Central memory CD8-positive, alpha-beta T cell (primary cell): ENCODE measurements around the gene FIBCD1.

ENCODE experiments used
- ATAC-seq: fragments of 150-1000 bp; cut with Tn5 transposase; replicated peaks from 2 replicates; pipeline ENCODE4 v1.10.0; 2022; ENCODE audit warnings: mild to moderate bottlenecking, moderate FRiP score, moderate number of reproducible peaks; ENCODE audit not compliant: poor library complexity, severe bottlenecking; ENCODE audit errors: extremely low read depth
- DNase-seq, 2 donors: peaks; one replicate each; pipeline ENCODE4 v3.0.0; 2021; ENCODE audit warnings: low spot score in 2 of 2
- H3K27ac Mint-ChIP-seq: one replicate; pipeline ENCODE4 v1.8.0; 2022; ENCODE audit warnings: low read depth, mild to moderate bottlenecking, moderate library complexity, mixed read lengths
- H3K27me3 Mint-ChIP-seq: one replicate; pipeline ENCODE4 v1.8.0; 2022; ENCODE audit warnings: mixed read lengths
- H3K36me3 Mint-ChIP-seq: one replicate; pipeline ENCODE4 v1.8.0; 2022; ENCODE audit warnings: mild to moderate bottlenecking, moderate library complexity, mixed read lengths; ENCODE audit not compliant: insufficient read depth
- H3K4me1 Mint-ChIP-seq: one replicate; pipeline ENCODE4 v1.8.0; 2022; ENCODE audit warnings: mixed read lengths
- H3K4me3 Mint-ChIP-seq: one replicate; pipeline ENCODE4 v1.8.0; 2022; ENCODE audit warnings: mild to moderate bottlenecking, moderate library complexity, mixed read lengths
- H3K9me3 Mint-ChIP-seq: one replicate; pipeline ENCODE4 v1.8.0; 2022; ENCODE audit warnings: mixed read lengths

Gene FIBCD1

GRCh38 chr9:130890870-130891687 lies 48.0 kb downstream of the FIBCD1 start:
- Mint-ChIP-seq H3K9me3 (no peaks in the 10 kb centered on the region), H3K36me3 (peaks cover 3% of the 10 kb centered on the region), H3K4me1 (no peaks in the 10 kb centered on the region), H3K27me3 (no peaks in the 10 kb centered on the region), H3K27ac (no peak overlapping the region), H3K4me3 (no peak overlapping the region)
- ATAC-seq (no peak), DNase-seq (no peak)

GRCh38 chr9:130890124-130890523 lies 48.9 kb downstream of the FIBCD1 start:
- no peaks in the 10 kb centered on the region for H3K27me3 Mint-ChIP-seq
- H3K4me3 Mint-ChIP-seq = no peak overlapping the region
- H3K27ac Mint-ChIP-seq = no peak overlapping the region

GRCh38 chr9:130888146-130888885 lies 50.7 kb downstream of the FIBCD1 start:
- no peak overlapping the region for H3K27ac Mint-ChIP-seq
- ATAC-seq = no peak
- no peak for DNase-seq
- no peaks in the 10 kb centered on the region for H3K9me3 Mint-ChIP-seq
- no peak overlapping the region for H3K4me3 Mint-ChIP-seq
- H3K4me1 Mint-ChIP-seq = no peaks in the 10 kb centered on the region
- H3K36me3 Mint-ChIP-seq = peaks cover 13% of the 10 kb centered on the region
- H3K27me3 Mint-ChIP-seq = no peaks in the 10 kb centered on the region

More at GRCh38 chr9:130890124-130890523, 48.9 kb downstream of the FIBCD1 start:
- H3K4me1 Mint-ChIP-seq = no peaks in the 10 kb centered on the region
- DNase-seq (no peak), ATAC-seq (no peak)
- H3K9me3 Mint-ChIP-seq = no peaks in the 10 kb centered on the region
- peaks cover 4% of the 10 kb centered on the region for H3K36me3 Mint-ChIP-seq

GRCh38 chr9:130887494-130888144 lies 51.4 kb downstream of the FIBCD1 start:
- Mint-ChIP-seq H3K4me3 (no peak overlapping the region), H3K36me3 (peaks cover 13% of the 10 kb centered on the region), H3K9me3 (no peaks in the 10 kb centered on the region), H3K4me1 (no peaks in the 10 kb centered on the region), H3K27ac (peak overlapping the region; percentile 58), H3K27me3 (no peaks in the 10 kb centered on the region)
- ATAC-seq (no peak), DNase-seq (no peak)

- Mint-ChIP-seq H3K4me3 (no peak overlapping the region), H3K27ac (peak overlapping the region; percentile 58), H3K36me3 (peaks cover 17% of the 10 kb centered on the region), H3K4me1 (no peaks in the 10 kb centered on the region), H3K9me3 (no peaks in the 10 kb centered on the region), H3K27me3 (no peaks in the 10 kb centered on the region)
- DNase-seq = no peak
- ATAC-seq = no peak
These were observed 52.1 kb downstream of the FIBCD1 start for GRCh38 chr9:130886981-130887380.

GRCh38 chr9:130885484-130886375 lies 53.3 kb downstream of the FIBCD1 start:
- ATAC-seq (no peak), DNase-seq (no peak)
- Mint-ChIP-seq H3K36me3 (peaks cover 22% of the 10 kb centered on the region), H3K9me3 (no peaks in the 10 kb centered on the region), H3K27me3 (no peaks in the 10 kb centered on the region), H3K27ac (no peak overlapping the region), H3K4me1 (no peaks in the 10 kb centered on the region), H3K4me3 (no peak overlapping the region)

- ATAC-seq (no peak), DNase-seq (no peak)
- no peaks in the 10 kb centered on the region for H3K4me1 Mint-ChIP-seq
- H3K9me3 Mint-ChIP-seq = no peaks in the 10 kb centered on the region
- peaks cover 26% of the 10 kb centered on the region for H3K36me3 Mint-ChIP-seq
- H3K27ac Mint-ChIP-seq = no peak overlapping the region
- H3K4me3 Mint-ChIP-seq = no peak overlapping the region
- no peaks in the 10 kb centered on the region for H3K27me3 Mint-ChIP-seq
These were observed 54.2 kb downstream of the FIBCD1 start for GRCh38 chr9:130884542-130885483.

- H3K36me3 Mint-ChIP-seq = peaks cover 24% of the 10 kb centered on the region
- H3K27me3 Mint-ChIP-seq = no peaks in the 10 kb centered on the region
- no peaks in the 10 kb centered on the region for H3K4me1 Mint-ChIP-seq
- no peak overlapping the region for H3K27ac Mint-ChIP-seq
- ATAC-seq (no peak), DNase-seq (no peak)
- H3K4me3 Mint-ChIP-seq = no peak overlapping the region
- no peaks in the 10 kb centered on the region for H3K9me3 Mint-ChIP-seq
These were observed 54.9 kb downstream of the FIBCD1 start for GRCh38 chr9:130884111-130884531.

GRCh38 chr9:130883479-130883878 lies 55.6 kb downstream of the FIBCD1 start:
- H3K27me3 Mint-ChIP-seq = no peaks in the 10 kb centered on the region
- H3K27ac Mint-ChIP-seq = no peak overlapping the region
- peaks cover 30% of the 10 kb centered on the region for H3K36me3 Mint-ChIP-seq

GRCh38 chr9:130882696-130883225 lies 56.3 kb downstream of the FIBCD1 start:
- Mint-ChIP-seq H3K27ac (no peak overlapping the region), H3K4me3 (no peak overlapping the region), H3K27me3 (no peaks in the 10 kb centered on the region), H3K9me3 (no peaks in the 10 kb centered on the region), H3K4me1 (no peaks in the 10 kb centered on the region), H3K36me3 (peaks cover 35% of the 10 kb centered on the region)
- ATAC-seq (no peak), DNase-seq (no peak)

More at GRCh38 chr9:130883479-130883878, 55.6 kb downstream of the FIBCD1 start:
- no peak overlapping the region for H3K4me3 Mint-ChIP-seq
- DNase-seq = no peak
- H3K9me3 Mint-ChIP-seq = no peaks in the 10 kb centered on the region
- no peak for ATAC-seq
- no peaks in the 10 kb centered on the region for H3K4me1 Mint-ChIP-seq

- ATAC-seq = no peak
- no peak for DNase-seq
- no peaks in the 10 kb centered on the region for H3K9me3 Mint-ChIP-seq
- H3K4me3 Mint-ChIP-seq = no peak overlapping the region
- no peaks in the 10 kb centered on the region for H3K4me1 Mint-ChIP-seq
- no peak overlapping the region for H3K27ac Mint-ChIP-seq
- H3K36me3 Mint-ChIP-seq = peaks cover 40% of the 10 kb centered on the region
- H3K27me3 Mint-ChIP-seq = no peaks in the 10 kb centered on the region
These were observed 57.5 kb downstream of the FIBCD1 start for GRCh38 chr9:130881516-130881915.
